Uterus (tissue), 2 donors: ENCODE data around the gene MAP1B.

Experiments
- CTCF ChIP-seq, 4 experiments: fragments of 200-600 bp in 2 of 4; fragments of 450-650 bp in 2 of 4; sonication (generic) in 2 of 4; IDR thresholded peaks; one replicate each; pipeline ENCODE4 v1.5.1; 2016 to 2019; ENCODE audit warnings: antibody characterized with exemption in 4 of 4, mild to moderate bottlenecking in 2 of 4, moderate library complexity in 1 of 4
- POLR2A ChIP-seq, 2 donors: fragments of 450-650 bp; IDR thresholded peaks; one replicate each; pipeline ENCODE4 v1.6.1; 2016; ENCODE audit warnings: antibody characterized with exemption in 2 of 2, mild to moderate bottlenecking in 1 of 2, moderate library complexity in 1 of 2

GRCh38 chr5:72152545-72152944 is 45.3 kb downstream of the MAP1B start:
- TF ChIP-seq POLR2A (IDR thresholded peaks at IDR 0.05) (no peak), CTCF (IDR thresholded peaks at IDR 0.05) (no peak)
